Measurements from ENCODE around the gene STK40. TPM values are rescaled to one million over a fixed set of nuclear protein-coding genes. Genes with fewer than 3 reads are reported as not detected.

Gene STK40
- total RNA-seq, 2 experiments from 2014 or later: 43.8 to 83.9 TPM

DNA sequence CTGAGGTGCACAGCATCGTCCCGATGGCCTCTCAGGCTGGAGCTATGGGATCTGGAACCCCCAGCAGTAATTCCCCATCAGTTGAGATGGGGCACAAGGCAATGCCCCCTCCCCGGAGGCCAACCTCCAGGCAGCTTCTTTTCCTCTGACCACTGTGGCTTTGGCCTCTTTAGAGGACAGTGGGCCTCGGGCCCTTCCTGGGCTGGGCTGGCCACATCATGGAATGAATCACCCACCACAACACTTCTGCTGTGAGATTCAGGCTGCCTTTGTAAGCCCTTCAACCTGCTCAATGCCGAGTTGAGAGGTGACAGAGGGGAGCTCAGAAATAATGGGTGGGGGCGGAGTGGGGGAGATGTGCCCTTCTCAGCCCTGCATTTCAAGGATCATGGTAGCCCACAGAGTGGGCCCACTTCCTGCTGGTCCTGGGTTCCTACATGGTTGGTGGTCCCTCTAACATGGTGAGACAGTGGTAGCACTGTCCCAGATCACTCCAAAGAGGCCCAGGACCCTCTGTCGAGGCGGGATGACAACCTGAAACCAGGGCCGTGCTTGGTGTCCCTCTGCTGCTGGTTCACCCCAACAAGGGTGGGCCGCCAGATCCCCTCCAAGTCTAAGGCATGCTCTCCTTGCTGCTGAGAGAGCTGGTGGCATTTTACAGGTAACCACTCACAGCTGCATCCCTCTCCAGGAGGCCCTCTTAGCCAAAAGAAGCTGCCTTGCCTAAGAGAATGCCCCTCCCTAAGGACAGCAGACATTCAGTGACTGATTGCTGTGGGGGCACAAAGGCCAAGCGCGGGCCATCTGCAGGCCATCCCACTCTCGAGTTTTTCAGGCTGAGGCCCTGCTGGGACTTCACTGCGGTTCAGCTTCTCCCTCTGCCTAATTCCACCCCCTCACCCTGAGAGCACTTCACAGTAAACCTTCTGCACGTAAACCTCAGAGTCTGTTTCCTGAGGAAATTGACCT is 32.5 kb downstream of the STK40 start:
- no peak for TF ChIP-seq EZH2phosphoT487 (IDR thresholded peaks at IDR 0.05; ENCODE audit: borderline replicate concordance, low read depth, low read length)
- TF ChIP-seq, protein P1, sequence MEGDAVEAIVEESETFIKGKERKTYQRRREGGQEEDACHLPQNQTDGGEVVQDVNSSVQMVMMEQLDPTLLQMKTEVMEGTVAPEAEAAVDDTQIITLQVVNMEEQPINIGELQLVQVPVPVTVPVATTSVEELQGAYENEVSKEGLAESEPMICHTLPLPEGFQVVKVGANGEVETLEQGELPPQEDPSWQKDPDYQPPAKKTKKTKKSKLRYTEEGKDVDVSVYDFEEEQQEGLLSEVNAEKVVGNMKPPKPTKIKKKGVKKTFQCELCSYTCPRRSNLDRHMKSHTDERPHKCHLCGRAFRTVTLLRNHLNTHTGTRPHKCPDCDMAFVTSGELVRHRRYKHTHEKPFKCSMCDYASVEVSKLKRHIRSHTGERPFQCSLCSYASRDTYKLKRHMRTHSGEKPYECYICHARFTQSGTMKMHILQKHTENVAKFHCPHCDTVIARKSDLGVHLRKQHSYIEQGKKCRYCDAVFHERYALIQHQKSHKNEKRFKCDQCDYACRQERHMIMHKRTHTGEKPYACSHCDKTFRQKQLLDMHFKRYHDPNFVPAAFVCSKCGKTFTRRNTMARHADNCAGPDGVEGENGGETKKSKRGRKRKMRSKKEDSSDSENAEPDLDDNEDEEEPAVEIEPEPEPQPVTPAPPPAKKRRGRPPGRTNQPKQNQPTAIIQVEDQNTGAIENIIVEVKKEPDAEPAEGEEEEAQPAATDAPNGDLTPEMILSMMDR (conservative IDR thresholded peaks at IDR 0.05; ENCODE audit: low read length): no peak
- H2AFZ ChIP-seq (ENCODE audit: low read length): no peak overlapping the region
- H3K36me3 ChIP-seq (ENCODE audit: insufficient read depth, low read length): peaks cover 79% of the 10 kb centered on the region
- no peaks in the 10 kb centered on the region for H4K20me1 ChIP-seq (ENCODE audit: insufficient read depth, low read length)
- H3K4me3 ChIP-seq (ENCODE audit: low read depth, low read length, poor library complexity, severe bottlenecking): no peak overlapping the region
- H3K79me2 ChIP-seq (ENCODE audit: insufficient read depth, low read depth, low read length): no peaks in the 10 kb centered on the region
- no peak overlapping the region for H3K4me2 ChIP-seq (ENCODE audit: low read length)
- intact Hi-C loops (cut with micrococcal nuclease; ENCODE audit: unreplicated experiment): no loop called here
- POLR2A ChIA-PET: interaction anchor here (0.6 kb wide), 1 partner anchor 1161 kb away, joined by 4 read pairs; the partner anchor contains the start of gene MEAF6
- DNase-seq (ENCODE audit: low spot score): no peak
- no peak overlapping the region for H3K27ac ChIP-seq (ENCODE audit: low read depth, low read length, poor library complexity, severe bottlenecking)
- H3K4me1 ChIP-seq (ENCODE audit: insufficient read depth, low read length, poor library complexity, severe bottlenecking): peaks cover 19% of the 10 kb centered on the region
- H3K9me2 ChIP-seq (ENCODE audit: insufficient read depth, low read length): no peaks in the 10 kb centered on the region
- no TSS peak for BruUV-seq (replicated peaks)
- CTCF ChIA-PET (ENCODE audit: unreplicated experiment): no interaction called here
- H3K9me3 ChIP-seq (ENCODE audit: low read length): no peaks in the 10 kb centered on the region

DNA sequence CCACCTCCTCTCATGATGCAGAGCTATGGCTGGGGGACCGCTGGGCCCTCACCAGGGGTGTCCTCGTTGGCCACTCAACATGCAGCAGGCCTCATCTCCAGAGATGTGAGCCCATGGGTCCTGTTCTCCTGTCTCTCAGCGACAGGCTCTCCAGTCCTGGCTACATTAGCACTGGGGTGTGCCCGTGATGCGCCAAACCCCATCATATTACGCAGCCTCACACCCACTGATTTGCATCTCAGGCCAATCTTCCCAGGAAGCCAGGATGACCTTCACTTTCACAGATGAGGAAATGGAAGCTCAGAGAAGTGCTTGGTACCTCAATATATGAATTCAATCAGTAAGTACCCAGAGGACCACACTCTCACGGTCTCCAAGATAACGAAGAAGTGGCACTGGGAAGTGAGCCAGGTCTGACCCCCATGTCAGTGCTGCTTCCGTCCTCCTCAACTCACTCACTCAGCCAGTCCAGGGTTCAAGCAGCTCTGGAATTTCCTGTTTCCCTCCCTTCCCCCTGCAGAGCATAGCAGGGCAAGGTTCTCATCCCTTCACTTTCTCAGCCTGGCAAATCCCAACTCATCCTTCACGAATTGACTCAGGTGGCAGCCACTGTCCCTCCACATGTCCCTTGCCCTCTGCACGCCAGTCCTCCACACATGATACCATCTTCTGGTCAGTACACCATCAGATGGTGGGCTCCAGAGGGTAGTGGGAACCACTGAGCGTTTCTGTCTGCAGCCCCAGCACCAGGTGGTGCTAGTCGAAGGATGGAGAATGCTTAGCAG is 33.4 kb downstream of the STK40 start:
- H3K36me3 ChIP-seq (ENCODE audit: insufficient read depth, low read length): peaks cover 77% of the 10 kb centered on the region
- no peak overlapping the region for H2AFZ ChIP-seq (ENCODE audit: low read length)
- peaks cover 19% of the 10 kb centered on the region for H3K4me1 ChIP-seq (ENCODE audit: insufficient read depth, low read length, poor library complexity, severe bottlenecking)
- H3K27ac ChIP-seq (ENCODE audit: low read depth, low read length, poor library complexity, severe bottlenecking): no peak overlapping the region
- ChIA-PET POLR2A (no interaction called here), CTCF (ENCODE audit: unreplicated experiment) (no interaction called here)
- no peaks in the 10 kb centered on the region for H3K9me3 ChIP-seq (ENCODE audit: low read length)
- no peaks in the 10 kb centered on the region for H3K79me2 ChIP-seq (ENCODE audit: insufficient read depth, low read depth, low read length)
- H3K4me3 ChIP-seq (ENCODE audit: low read depth, low read length, poor library complexity, severe bottlenecking): no peak overlapping the region
- DNase-seq (ENCODE audit: low spot score): no peak
- H3K9me2 ChIP-seq (ENCODE audit: insufficient read depth, low read length): no peaks in the 10 kb centered on the region
- TF ChIP-seq EZH2phosphoT487 (IDR thresholded peaks at IDR 0.05; ENCODE audit: borderline replicate concordance, low read depth, low read length): no peak
- TF ChIP-seq, protein P1 (conservative IDR thresholded peaks at IDR 0.05; ENCODE audit: low read length): 0 out of 2 replicates have a peak, but pooled peaks have one; percentile 19
- no peak overlapping the region for H3K4me2 ChIP-seq (ENCODE audit: low read length)
- no peaks in the 10 kb centered on the region for H4K20me1 ChIP-seq (ENCODE audit: insufficient read depth, low read length)
- intact Hi-C loops (cut with micrococcal nuclease; ENCODE audit: unreplicated experiment): no loop called here
- BruUV-seq (replicated peaks): no TSS peak

Data from OCI-LY7 (cell line).